BJ (cell line): ENCODE measurements around the gene PNPLA6. TPM values are rescaled to one million over a fixed set of nuclear protein-coding genes. Genes with fewer than 3 reads are reported as not detected.

Experiments used
- CTCF ChIA-PET: fragments of 350-600 bp; formaldehyde crosslinking; extraction: SDS; loops from one replicate; lab custom pipeline; 2021; ENCODE audit warnings: antibody characterized with exemption, inconsistent platforms; lab: Yijun Ruan, JAX
- POLR2A ChIA-PET: fragments of 300-600 bp; sonication (Branson Sonifier 250); formaldehyde crosslinking; extraction: SDS; loops from one replicate; lab custom pipeline; 2021; ENCODE audit warnings: antibody characterized with exemption; lab: Charles Lee
- DNase-seq: peaks from one replicate; pipeline ENCODE4 v3.0.0-alpha.2; 2011; ENCODE audit warnings: low read depth
- H3K27me3 ChIP-seq: 2 replicates; pipeline ENCODE4 v1.6.0; 2011; ENCODE audit warnings: low read length; ENCODE audit not compliant: control insufficient read depth, insufficient read depth
- H3K36me3 ChIP-seq: 2 replicates; pipeline ENCODE4 v1.5.1; 2011; ENCODE audit warnings: low read length; ENCODE audit not compliant: control insufficient read depth, insufficient read depth
- H3K4me3 ChIP-seq: 2 replicates; pipeline ENCODE4 v1.5.1; 2011; ENCODE audit warnings: low read depth, mild to moderate bottlenecking, control low read depth, low read length
- polyA plus RNA-seq: library from polyadenylated mRNA; depleted of rRNA; stranded (reverse); fragments of >200 nt; gene quantifications from 2 replicates; pipeline ENCODE4 v1.2.3, GENCODE V29; 2011
- TF ChIP-seq, protein P1 (sequence below): IDR thresholded peaks from 2 replicates; pipeline ENCODE4 v1.5.1; 2011; ENCODE audit warnings: low read depth, mild to moderate bottlenecking, control low read depth, inconsistent platforms, low read length, moderate library complexity; ENCODE audit not compliant: insufficient read depth

Gene PNPLA6
- polyA plus RNA-seq, 1 experiment, result 55.1 TPM

DNA sequence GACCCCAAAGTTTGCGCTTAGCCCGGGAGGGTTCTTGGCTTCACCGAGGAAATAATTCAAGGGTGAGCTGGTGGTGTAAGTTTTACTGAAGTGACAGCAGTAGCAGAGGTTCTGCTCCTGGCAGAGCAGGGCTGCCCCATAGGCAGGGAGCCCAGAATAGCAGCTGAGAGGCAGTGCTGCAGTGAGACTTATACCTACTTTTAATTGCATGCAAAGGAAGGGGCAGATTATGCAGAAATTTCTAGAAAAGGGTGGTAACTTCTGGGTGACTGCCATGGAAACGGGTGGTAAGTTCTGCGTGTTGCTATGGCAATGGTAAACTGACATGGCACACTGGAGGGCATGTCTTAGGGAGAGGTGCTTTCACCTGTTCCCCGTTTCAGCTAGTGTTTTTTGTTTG is 42.6 kb downstream of the PNPLA6 start:
- ChIA-PET POLR2A (no interaction called here), CTCF (interaction anchor here (1.0 to 2.7 kb wide), 2 partner anchors 10 to 227 kb away, joined by 4 to 13 read pairs; no protein-coding TSS in a partner anchor)
- H3K27me3 ChIP-seq, result no peaks in the 10 kb centered on the region
- TF ChIP-seq, protein P1, sequence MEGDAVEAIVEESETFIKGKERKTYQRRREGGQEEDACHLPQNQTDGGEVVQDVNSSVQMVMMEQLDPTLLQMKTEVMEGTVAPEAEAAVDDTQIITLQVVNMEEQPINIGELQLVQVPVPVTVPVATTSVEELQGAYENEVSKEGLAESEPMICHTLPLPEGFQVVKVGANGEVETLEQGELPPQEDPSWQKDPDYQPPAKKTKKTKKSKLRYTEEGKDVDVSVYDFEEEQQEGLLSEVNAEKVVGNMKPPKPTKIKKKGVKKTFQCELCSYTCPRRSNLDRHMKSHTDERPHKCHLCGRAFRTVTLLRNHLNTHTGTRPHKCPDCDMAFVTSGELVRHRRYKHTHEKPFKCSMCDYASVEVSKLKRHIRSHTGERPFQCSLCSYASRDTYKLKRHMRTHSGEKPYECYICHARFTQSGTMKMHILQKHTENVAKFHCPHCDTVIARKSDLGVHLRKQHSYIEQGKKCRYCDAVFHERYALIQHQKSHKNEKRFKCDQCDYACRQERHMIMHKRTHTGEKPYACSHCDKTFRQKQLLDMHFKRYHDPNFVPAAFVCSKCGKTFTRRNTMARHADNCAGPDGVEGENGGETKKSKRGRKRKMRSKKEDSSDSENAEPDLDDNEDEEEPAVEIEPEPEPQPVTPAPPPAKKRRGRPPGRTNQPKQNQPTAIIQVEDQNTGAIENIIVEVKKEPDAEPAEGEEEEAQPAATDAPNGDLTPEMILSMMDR, result no peak
- no peak for DNase-seq
- no peaks in the 10 kb centered on the region for H3K36me3 ChIP-seq
- H3K4me3 ChIP-seq, result no peak overlapping the region

DNA sequence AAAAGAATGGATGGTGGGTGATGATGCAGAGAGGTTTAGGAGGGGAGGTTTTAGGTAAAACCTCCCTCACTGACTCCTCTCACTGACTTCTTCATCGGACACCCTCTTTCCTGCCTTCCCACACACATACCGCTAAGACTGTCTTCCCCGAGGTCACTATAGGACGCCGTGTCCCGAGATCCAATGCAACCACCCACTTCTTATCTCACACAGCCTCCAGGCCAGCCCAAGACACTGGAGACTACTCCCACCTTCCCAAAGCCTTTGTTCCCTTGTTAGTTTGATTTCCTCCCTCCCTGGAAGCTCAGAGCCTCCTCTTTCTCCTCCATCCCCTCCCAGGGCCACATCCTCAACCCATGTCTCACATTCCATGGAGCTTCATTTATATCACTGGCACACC is 43.7 kb downstream of the PNPLA6 start:
- ChIA-PET CTCF (interaction anchor here (2.7 kb wide), 1 partner anchor 11 kb away, joined by 13 read pairs; no protein-coding TSS in a partner anchor), POLR2A (no interaction called here)
- DNase-seq, result no peak
- no peaks in the 10 kb centered on the region for H3K36me3 ChIP-seq
- H3K27me3 ChIP-seq, result no peaks in the 10 kb centered on the region
- TF ChIP-seq, protein P1, result no peak
- H3K4me3 ChIP-seq, result no peak overlapping the region

DNA sequence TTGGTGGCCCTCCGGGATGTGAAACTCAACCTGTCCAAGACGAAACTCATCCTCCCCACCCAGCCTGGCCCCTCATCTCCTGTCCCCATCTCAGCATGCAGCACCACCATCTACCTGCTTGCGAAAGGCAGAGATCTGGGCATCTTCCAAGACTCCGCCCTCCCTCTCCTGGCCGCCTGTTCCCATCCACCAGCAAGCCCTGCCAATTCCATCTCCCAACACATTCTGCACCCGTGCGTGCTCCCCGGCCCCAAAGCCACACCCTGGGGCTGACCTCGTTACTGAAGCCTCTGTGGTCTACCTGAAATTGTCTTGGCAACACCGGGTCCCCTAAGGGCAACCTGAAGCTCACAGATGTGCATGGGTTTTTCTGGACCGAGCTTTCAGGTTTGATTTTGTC is 46.9 kb downstream of the PNPLA6 start:
- ChIA-PET CTCF (interaction anchor here (1.4 to 1.9 kb wide), 2 partner anchors 9 to 14 kb away, joined by 5 to 7 read pairs; no protein-coding TSS in a partner anchor), POLR2A (no interaction called here)
- TF ChIP-seq, protein P1, result no peak

DNA sequence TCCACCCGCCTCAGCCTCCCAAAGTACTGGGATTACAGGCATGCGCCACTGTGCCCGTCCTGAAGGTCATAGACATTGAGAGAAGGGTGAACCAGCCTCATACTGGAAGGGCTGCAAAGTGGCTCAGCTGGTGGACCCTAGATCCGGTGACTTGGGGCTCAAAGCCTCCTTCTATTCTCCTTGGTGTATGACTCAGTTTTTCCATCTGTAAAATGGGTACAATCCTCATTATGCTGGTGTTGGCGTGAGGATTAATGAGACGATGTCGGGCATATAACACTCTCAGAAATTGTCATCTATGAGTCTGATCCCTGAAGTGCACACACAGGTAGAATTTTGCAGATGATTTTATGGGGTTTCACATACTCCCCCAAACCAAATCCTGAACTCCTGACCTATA is 54.3 kb downstream of the PNPLA6 start:
- TF ChIP-seq, protein P1, result no peak
- ChIA-PET CTCF (interaction anchor here (1.0 kb wide), 1 partner anchor 21 kb away, joined by 3 read pairs; no protein-coding TSS in a partner anchor), POLR2A (no interaction called here)
- H3K36me3 ChIP-seq, result no peaks in the 10 kb centered on the region
- no peak overlapping the region for H3K4me3 ChIP-seq
- no peak for DNase-seq
- H3K27me3 ChIP-seq, result peaks cover 1% of the 10 kb centered on the region

More for the DNA sequence above, 46.9 kb downstream of the PNPLA6 start:
- H3K27me3 ChIP-seq, result no peaks in the 10 kb centered on the region
- DNase-seq, result no peak
- H3K4me3 ChIP-seq, result no peak overlapping the region
- H3K36me3 ChIP-seq, result no peaks in the 10 kb centered on the region

DNA sequence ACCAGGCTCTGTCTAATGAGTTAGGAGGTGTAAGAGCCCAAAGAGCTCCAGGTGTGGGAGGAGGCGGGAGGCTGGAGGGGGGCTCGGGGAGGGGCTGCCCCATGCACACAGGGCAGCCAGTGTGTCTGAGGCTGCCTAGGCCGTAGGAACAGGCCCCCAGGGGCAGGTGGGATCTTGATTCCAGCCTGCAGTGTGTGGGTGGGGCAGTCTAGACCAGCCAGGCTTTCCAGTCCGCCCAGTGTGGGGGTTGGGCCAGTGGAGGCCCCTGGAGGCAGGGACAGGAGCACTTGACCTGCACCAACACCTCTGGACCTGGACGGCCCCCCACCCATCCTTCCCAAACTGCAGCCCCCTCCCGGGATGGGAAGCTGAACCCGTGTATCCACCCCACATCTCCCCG is 54.7 kb downstream of the PNPLA6 start:
- TF ChIP-seq, protein P1, result no peak
- ChIA-PET POLR2A (no interaction called here), CTCF (interaction anchor here (0.6 to 1.8 kb wide), 3 partner anchors 9 to 93 kb away, joined by 3 to 5 read pairs (median 3); no protein-coding TSS in a partner anchor)
- Histone ChIP-seq H3K27me3 (peaks cover 1% of the 10 kb centered on the region), H3K36me3 (no peaks in the 10 kb centered on the region), H3K4me3 (no peak overlapping the region)
- DNase-seq, result no peak
